Measurements from ENCODE around the gene RASGEF1C.

Gene RASGEF1C

GRCh38 chr5:180070756-180071530, 138.1 kb downstream of the RASGEF1C start:
- WGBS: 1% methylated on average over 48 of the region's 48 CpGs
- Histone ChIP-seq H3K9me3 (ENCODE audit: insufficient read depth, low read depth, low read length) (peaks cover 9% of the 10 kb centered on the region), H3K36me3 (ENCODE audit: insufficient read depth, low read length) (no peaks in the 10 kb centered on the region), H3K4me3 (ENCODE audit: low read length) (peak overlapping the region; percentile 98), H3K4me1 (ENCODE audit: insufficient read depth, low read length) (peaks cover 34% of the 10 kb centered on the region), H3K27ac (ENCODE audit: low read depth, low read length) (peak overlapping the region; percentile 58), H3K27me3 (ENCODE audit: insufficient read depth, low read length) (peaks cover 18% of the 10 kb centered on the region), H3K9ac (ENCODE audit: low read depth, low read length) (peak overlapping the region; percentile 91)

GRCh38 chr5:180069589-180070247, 139.3 kb downstream of the RASGEF1C start:
- Histone ChIP-seq H3K4me3 (ENCODE audit: low read length) (peak overlapping the region; percentile 98), H3K27ac (ENCODE audit: low read depth, low read length) (no peak overlapping the region; the same call in 1 of the 2 replicates), H3K4me1 (ENCODE audit: insufficient read depth, low read length) (peaks cover 34% of the 10 kb centered on the region), H3K9me3 (ENCODE audit: insufficient read depth, low read depth, low read length) (peaks cover 9% of the 10 kb centered on the region), H3K27me3 (ENCODE audit: insufficient read depth, low read length) (peaks cover 18% of the 10 kb centered on the region), H3K36me3 (ENCODE audit: insufficient read depth, low read length) (no peaks in the 10 kb centered on the region), H3K9ac (ENCODE audit: low read depth, low read length) (peak overlapping the region; percentile 91; the same call in 1 of the 2 replicates)
- 14% methylated on average over 9 of the region's 9 CpGs for WGBS

DNA sequence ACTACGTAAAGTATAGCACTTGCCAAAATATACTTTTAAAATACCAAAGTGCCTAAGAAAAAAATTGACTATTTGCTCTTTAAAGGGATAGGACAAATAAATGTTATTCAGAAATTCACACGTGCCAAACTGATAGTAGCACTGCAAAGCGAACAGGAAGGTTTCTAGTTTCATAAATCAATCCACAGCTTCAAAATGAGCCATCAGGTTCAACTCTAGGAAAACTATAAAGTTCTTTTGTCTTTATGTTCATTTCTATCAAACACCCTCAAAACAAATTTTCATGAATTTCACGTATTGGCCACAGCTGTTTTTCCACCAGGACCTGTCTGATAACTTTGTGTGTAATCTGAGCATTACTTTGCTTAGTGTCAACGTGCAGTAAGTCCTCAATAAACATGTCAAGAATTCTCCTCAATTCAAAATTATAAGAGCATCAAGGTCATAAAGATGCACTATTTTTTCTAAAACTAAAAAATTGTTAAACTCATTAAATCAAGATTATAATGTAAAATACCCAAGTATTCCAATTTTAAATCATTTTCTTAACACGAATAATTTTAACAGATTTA, 140.4 kb downstream of the RASGEF1C start:
- H3K36me3 ChIP-seq (ENCODE audit: insufficient read depth, low read length): no peaks in the 10 kb centered on the region
- WGBS: 65% methylated on average over 5 of the region's 6 CpGs
- peak overlapping the region; percentile 98 for H3K4me3 ChIP-seq (ENCODE audit: low read length)
- H3K9ac ChIP-seq (ENCODE audit: low read depth, low read length): peak overlapping the region; percentile 29; the same call in 1 of the 2 replicates
- peaks cover 9% of the 10 kb centered on the region for H3K9me3 ChIP-seq (ENCODE audit: insufficient read depth, low read depth, low read length)
- H3K4me1 ChIP-seq (ENCODE audit: insufficient read depth, low read length): peaks cover 34% of the 10 kb centered on the region
- H3K27me3 ChIP-seq (ENCODE audit: insufficient read depth, low read length): peaks cover 14% of the 10 kb centered on the region
- H3K27ac ChIP-seq (ENCODE audit: low read depth, low read length): no peak overlapping the region

GRCh38 chr5:180067986-180068385, 141.0 kb downstream of the RASGEF1C start:
- Histone ChIP-seq H3K9me3 (ENCODE audit: insufficient read depth, low read depth, low read length) (peaks cover 9% of the 10 kb centered on the region), H3K27ac (ENCODE audit: low read depth, low read length) (no peak overlapping the region), H3K4me1 (ENCODE audit: insufficient read depth, low read length) (peaks cover 34% of the 10 kb centered on the region), H3K4me3 (ENCODE audit: low read length) (peak overlapping the region; percentile 98), H3K9ac (ENCODE audit: low read depth, low read length) (peak overlapping the region; percentile 29; the same call in 1 of the 2 replicates), H3K27me3 (ENCODE audit: insufficient read depth, low read length) (peaks cover 9% of the 10 kb centered on the region), H3K36me3 (ENCODE audit: insufficient read depth, low read length) (no peaks in the 10 kb centered on the region)
- WGBS: 34% methylated on average over 4 of the region's 4 CpGs

- Histone ChIP-seq H3K27ac (ENCODE audit: low read depth, low read length) (peak overlapping the region; percentile 47; the same call in 1 of the 2 replicates), H3K9me3 (ENCODE audit: insufficient read depth, low read depth, low read length) (no peaks in the 10 kb centered on the region), H3K9ac (ENCODE audit: low read depth, low read length) (no peak overlapping the region), H3K36me3 (ENCODE audit: insufficient read depth, low read length) (no peaks in the 10 kb centered on the region), H3K4me3 (ENCODE audit: low read length) (no peak overlapping the region), H3K27me3 (ENCODE audit: insufficient read depth, low read length) (no peaks in the 10 kb centered on the region), H3K4me1 (ENCODE audit: insufficient read depth, low read length) (peaks cover 48% of the 10 kb centered on the region)
- WGBS: 93% methylated on average over 7 of the region's 7 CpGs
Observed at GRCh38 chr5:180060192-180060591, 148.8 kb downstream of the RASGEF1C start.

DNA sequence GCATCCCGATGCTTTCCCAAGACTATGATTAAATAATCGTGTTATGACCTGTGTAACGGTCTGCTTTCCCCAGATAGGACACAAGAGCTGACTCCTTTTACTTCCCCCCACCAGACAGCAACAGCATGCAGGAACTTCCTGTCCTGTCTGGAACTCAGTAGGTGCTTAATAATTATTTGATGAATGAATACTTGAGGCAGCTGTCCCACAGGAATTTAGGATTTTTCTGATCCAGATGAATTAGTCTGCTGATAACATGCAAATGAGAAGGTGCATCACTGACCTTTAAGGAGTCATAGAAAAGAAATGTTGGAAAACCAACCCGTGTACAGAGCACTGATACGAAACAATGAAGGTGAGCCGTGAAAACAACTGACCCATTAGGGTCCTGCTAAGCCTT, 149.7 kb downstream of the RASGEF1C start:
- Histone ChIP-seq H3K9ac (ENCODE audit: low read depth, low read length) (no peak overlapping the region), H3K27ac (ENCODE audit: low read depth, low read length) (peak overlapping the region; percentile 47; the same call in 1 of the 2 replicates), H3K27me3 (ENCODE audit: insufficient read depth, low read length) (no peaks in the 10 kb centered on the region), H3K4me3 (ENCODE audit: low read length) (no peak overlapping the region), H3K9me3 (ENCODE audit: insufficient read depth, low read depth, low read length) (no peaks in the 10 kb centered on the region), H3K4me1 (ENCODE audit: insufficient read depth, low read length) (peaks cover 54% of the 10 kb centered on the region), H3K36me3 (ENCODE audit: insufficient read depth, low read length) (no peaks in the 10 kb centered on the region)
- 85% methylated on average over 6 of the region's 6 CpGs for WGBS

- Histone ChIP-seq H3K9ac (ENCODE audit: low read depth, low read length) (no peak overlapping the region), H3K36me3 (ENCODE audit: insufficient read depth, low read length) (no peaks in the 10 kb centered on the region), H3K9me3 (ENCODE audit: insufficient read depth, low read depth, low read length) (no peaks in the 10 kb centered on the region), H3K4me3 (ENCODE audit: low read length) (no peak overlapping the region), H3K27ac (ENCODE audit: low read depth, low read length) (peak overlapping the region; percentile 59), H3K27me3 (ENCODE audit: insufficient read depth, low read length) (no peaks in the 10 kb centered on the region), H3K4me1 (ENCODE audit: insufficient read depth, low read length) (peaks cover 62% of the 10 kb centered on the region)
- 100% methylated on average over 1 of the region's 1 CpG for WGBS
Observed at GRCh38 chr5:180056153-180056552, 152.9 kb downstream of the RASGEF1C start.

DNA sequence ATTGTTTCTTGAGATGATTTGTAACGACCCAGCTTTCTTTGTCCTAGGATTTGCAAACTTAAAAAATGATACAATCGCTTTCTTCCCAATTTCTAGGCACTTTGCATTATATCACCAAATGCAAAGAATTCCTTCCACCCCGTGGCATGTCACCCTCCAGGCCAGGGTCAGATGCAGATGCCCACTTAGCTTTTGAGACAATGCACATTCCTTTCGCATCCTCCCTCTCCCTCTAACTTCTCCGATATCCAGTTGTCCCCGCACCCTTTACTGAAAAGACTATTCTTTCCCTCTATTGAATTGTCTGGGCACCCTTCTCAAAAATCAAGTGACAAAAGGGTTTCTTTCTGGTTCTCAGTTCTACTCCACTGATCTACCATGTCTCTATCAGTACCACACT, 154.8 kb downstream of the RASGEF1C start:
- Histone ChIP-seq H3K9me3 (ENCODE audit: insufficient read depth, low read depth, low read length) (no peaks in the 10 kb centered on the region), H3K4me3 (ENCODE audit: low read length) (no peak overlapping the region), H3K36me3 (ENCODE audit: insufficient read depth, low read length) (no peaks in the 10 kb centered on the region), H3K9ac (ENCODE audit: low read depth, low read length) (no peak overlapping the region), H3K4me1 (ENCODE audit: insufficient read depth, low read length) (peaks cover 63% of the 10 kb centered on the region), H3K27ac (ENCODE audit: low read depth, low read length) (0 out of 2 replicates have a peak overlapping the region, but pooled peaks have one; percentile 6), H3K27me3 (ENCODE audit: insufficient read depth, low read length) (no peaks in the 10 kb centered on the region)
- 73% methylated on average over 6 of the region's 6 CpGs for WGBS

GRCh38 chr5:180053061-180053602, 155.9 kb downstream of the RASGEF1C start:
- no peak overlapping the region for H3K9ac ChIP-seq (ENCODE audit: low read depth, low read length)
- H3K36me3 ChIP-seq (ENCODE audit: insufficient read depth, low read length): no peaks in the 10 kb centered on the region
- H3K27me3 ChIP-seq (ENCODE audit: insufficient read depth, low read length): no peaks in the 10 kb centered on the region
- H3K4me3 ChIP-seq (ENCODE audit: low read length): no peak overlapping the region
- peaks cover 62% of the 10 kb centered on the region for H3K4me1 ChIP-seq (ENCODE audit: insufficient read depth, low read length)
- 87% methylated on average over 8 of the region's 8 CpGs for WGBS
- no peaks in the 10 kb centered on the region for H3K9me3 ChIP-seq (ENCODE audit: insufficient read depth, low read depth, low read length)
- no peak overlapping the region for H3K27ac ChIP-seq (ENCODE audit: low read depth, low read length)

GRCh38 chr5:180052211-180052818, 156.7 kb downstream of the RASGEF1C start:
- H3K4me1 ChIP-seq (ENCODE audit: insufficient read depth, low read length): peaks cover 55% of the 10 kb centered on the region
- H3K27ac ChIP-seq (ENCODE audit: low read depth, low read length): no peak overlapping the region
- H3K4me3 ChIP-seq (ENCODE audit: low read length): no peak overlapping the region
- H3K27me3 ChIP-seq (ENCODE audit: insufficient read depth, low read length): no peaks in the 10 kb centered on the region
- WGBS: 88% methylated on average over 5 of the region's 5 CpGs
- no peaks in the 10 kb centered on the region for H3K9me3 ChIP-seq (ENCODE audit: insufficient read depth, low read depth, low read length)
- no peak overlapping the region for H3K9ac ChIP-seq (ENCODE audit: low read depth, low read length)
- no peaks in the 10 kb centered on the region for H3K36me3 ChIP-seq (ENCODE audit: insufficient read depth, low read length)
